Panc1 (cell line): ENCODE results near the gene PLIN1. TPM values are rescaled to one million over a fixed set of nuclear protein-coding genes. Genes with fewer than 3 reads are reported as not detected.

Experiments
- ATAC-seq: fragments of 200-7000 bp; cut with Tn5 transposase; 2 replicates; pipeline ENCODE4 v1.9.1; 2020; ENCODE audit warnings: mild to moderate bottlenecking, moderate library complexity
- BruUV-seq: library from RNA; stranded (reverse); fragments of 400-500 nt; replicated peaks from 2 replicates; lab custom pipeline; 2021; lab: Mats Ljungman, UMichigan
- CTCF ChIA-PET: fragments of 300-600 bp; sonication (Branson Sonifier 250); formaldehyde crosslinking; loops from one replicate; lab custom pipeline; 2022; ENCODE audit warnings: antibody characterized with exemption; lab: Charles Lee
- POLR2A ChIA-PET: fragments of 300-600 bp; sonication (Branson Sonifier 250); formaldehyde crosslinking; loops from one replicate; lab custom pipeline; 2022; ENCODE audit warnings: antibody characterized with exemption; lab: Charles Lee
- DNase-seq: peaks from one replicate; pipeline ENCODE4 v3.0.0-alpha.2; 2010; ENCODE audit warnings: low read depth, low spot score
- H3K27ac ChIP-seq: 2 replicates; pipeline ENCODE4 v1.5.1; 2011; ENCODE audit warnings: mild to moderate bottlenecking, low read length, inconsistent platforms
- H3K27me3 ChIP-seq: fragments of 200-500 bp; sonication (Bioruptor generic); 2 replicates; pipeline ENCODE4 v1.6.0; 2014; ENCODE audit warnings: low read length, inconsistent platforms; ENCODE audit not compliant: control insufficient read depth, insufficient read depth
- H3K36me3 ChIP-seq: fragments of 200-500 bp; sonication (Bioruptor generic); 2 replicates; pipeline ENCODE4 v1.5.1; 2014; ENCODE audit warnings: inconsistent platforms, mild to moderate bottlenecking, low read length, moderate library complexity; ENCODE audit not compliant: control insufficient read depth, insufficient read depth
- H3K4me1 ChIP-seq: 2 replicates; pipeline ENCODE4 v1.5.1; 2011; ENCODE audit warnings: inconsistent platforms, mild to moderate bottlenecking, low read length, moderate library complexity; ENCODE audit not compliant: control insufficient read depth, insufficient read depth
- H3K4me3 ChIP-seq, 2 experiments: 2 replicates each; pipeline ENCODE4 v1.5.1; 2011 to 2012; ENCODE audit warnings: low read depth in 2 of 2, low read length in 2 of 2, mild to moderate bottlenecking in 2 of 2, inconsistent platforms in 1 of 2, moderate library complexity in 1 of 2
- H3K9me3 ChIP-seq: fragments of 200-500 bp; sonication (Bioruptor generic); 2 replicates; pipeline ENCODE4 v1.5.1; 2014; ENCODE audit warnings: low read depth, mild to moderate bottlenecking, inconsistent platforms, low read length, moderate library complexity; ENCODE audit not compliant: control insufficient read depth, insufficient read depth
- POLR2AphosphoS5 ChIP-seq: IDR thresholded peaks from 2 replicates; pipeline ENCODE4 v1.6.1; 2012; ENCODE audit warnings: mild to moderate bottlenecking, low read depth, low read length, moderate library complexity
- SIN3A ChIP-seq: IDR thresholded peaks from 2 replicates; pipeline ENCODE4 v1.6.1; 2012; ENCODE audit warnings: low read depth, mild to moderate bottlenecking, low read length, moderate library complexity, borderline replicate concordance; ENCODE audit not compliant: insufficient read depth
- TCF7L2 ChIP-seq: IDR thresholded peaks from 2 replicates; pipeline ENCODE4 v1.6.1; 2011; ENCODE audit warnings: mild to moderate bottlenecking, low read depth, low read length, inconsistent platforms
- in situ Hi-C: cut with HindIII; loops from 2 replicates; pipeline ENCODE4 v1.10.0; 2016; ENCODE audit warnings: low sequenced_read_pairs, low pct_unique_long_range_greater_than_20kb
- intact Hi-C: fragments of 100-400 bp; cut with micrococcal nuclease; formaldehyde crosslinking; loops from one replicate; pipeline ENCODE4 v1.10.0; 2022; ENCODE audit not compliant: unreplicated experiment
- total RNA-seq: library from RNA; stranded (reverse); gene quantifications from one replicate; pipeline ENCODE4 v1.2.1, GENCODE V29; 2021; ENCODE audit not compliant: unreplicated experiment
- TF ChIP-seq, protein P1 (sequence below), 2 experiments: IDR thresholded peaks; 2 replicates each; pipeline ENCODE4 v1.6.1; 2011 to 2012; ENCODE audit warnings: low read depth in 2 of 2, control low read depth in 1 of 2, low read length in 1 of 2, mild to moderate bottlenecking in 1 of 2, moderate library complexity in 1 of 2; ENCODE audit not compliant: insufficient read depth in 1 of 2
- TF ChIP-seq, protein P2 (sequence below): fragments of 450-650 bp; IDR thresholded peaks from 2 replicates; pipeline ENCODE4 v1.5.1; 2017; ENCODE audit warnings: mild to moderate bottlenecking

Gene PLIN1
- total RNA-seq, 1 experiment from 2014 or later: 0.44 TPM

DNA sequence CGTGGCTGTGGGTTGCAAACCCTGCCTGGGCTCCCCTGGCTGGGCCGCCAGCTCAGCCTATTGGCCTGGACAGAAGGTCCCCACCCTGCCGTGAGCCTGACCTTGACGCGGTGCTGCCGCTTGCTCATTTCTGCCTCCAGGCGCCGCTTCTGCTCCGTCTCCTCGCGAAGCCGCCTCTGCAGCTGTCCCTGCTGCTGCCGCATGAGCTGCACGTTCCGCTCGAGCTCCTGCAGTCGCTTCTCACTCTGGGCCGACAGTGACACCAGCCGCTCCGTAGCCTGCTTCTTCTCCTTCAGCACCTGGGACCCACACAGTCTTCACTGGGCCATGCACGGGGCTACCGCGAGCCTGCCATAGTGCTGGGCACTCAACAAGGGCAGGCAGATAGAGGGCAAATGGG, 45.6 kb downstream of the PLIN1 start:
- Histone ChIP-seq H3K27ac (no peak overlapping the region), H3K4me1 (no peaks in the 10 kb centered on the region), H3K9me3 (no peaks in the 10 kb centered on the region), H3K4me3 (no peak overlapping the region), H3K36me3 (peaks cover 5% of the 10 kb centered on the region), H3K27me3 (no peaks in the 10 kb centered on the region)
- in situ Hi-C loops: no loop called here
- CTCF ChIA-PET: no interaction called here
- POLR2A ChIA-PET: no interaction called here
- intact Hi-C loops: no loop called here
- TF ChIP-seq, protein P1, sequence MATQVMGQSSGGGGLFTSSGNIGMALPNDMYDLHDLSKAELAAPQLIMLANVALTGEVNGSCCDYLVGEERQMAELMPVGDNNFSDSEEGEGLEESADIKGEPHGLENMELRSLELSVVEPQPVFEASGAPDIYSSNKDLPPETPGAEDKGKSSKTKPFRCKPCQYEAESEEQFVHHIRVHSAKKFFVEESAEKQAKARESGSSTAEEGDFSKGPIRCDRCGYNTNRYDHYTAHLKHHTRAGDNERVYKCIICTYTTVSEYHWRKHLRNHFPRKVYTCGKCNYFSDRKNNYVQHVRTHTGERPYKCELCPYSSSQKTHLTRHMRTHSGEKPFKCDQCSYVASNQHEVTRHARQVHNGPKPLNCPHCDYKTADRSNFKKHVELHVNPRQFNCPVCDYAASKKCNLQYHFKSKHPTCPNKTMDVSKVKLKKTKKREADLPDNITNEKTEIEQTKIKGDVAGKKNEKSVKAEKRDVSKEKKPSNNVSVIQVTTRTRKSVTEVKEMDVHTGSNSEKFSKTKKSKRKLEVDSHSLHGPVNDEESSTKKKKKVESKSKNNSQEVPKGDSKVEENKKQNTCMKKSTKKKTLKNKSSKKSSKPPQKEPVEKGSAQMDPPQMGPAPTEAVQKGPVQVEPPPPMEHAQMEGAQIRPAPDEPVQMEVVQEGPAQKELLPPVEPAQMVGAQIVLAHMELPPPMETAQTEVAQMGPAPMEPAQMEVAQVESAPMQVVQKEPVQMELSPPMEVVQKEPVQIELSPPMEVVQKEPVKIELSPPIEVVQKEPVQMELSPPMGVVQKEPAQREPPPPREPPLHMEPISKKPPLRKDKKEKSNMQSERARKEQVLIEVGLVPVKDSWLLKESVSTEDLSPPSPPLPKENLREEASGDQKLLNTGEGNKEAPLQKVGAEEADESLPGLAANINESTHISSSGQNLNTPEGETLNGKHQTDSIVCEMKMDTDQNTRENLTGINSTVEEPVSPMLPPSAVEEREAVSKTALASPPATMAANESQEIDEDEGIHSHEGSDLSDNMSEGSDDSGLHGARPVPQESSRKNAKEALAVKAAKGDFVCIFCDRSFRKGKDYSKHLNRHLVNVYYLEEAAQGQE (IDR thresholded peaks at IDR 0.05; ENCODE audit: insufficient read depth in 1 of 2, low read depth in 2 of 2, low read length in 1 of 2): no peak
- TF ChIP-seq SIN3A (no peak), POLR2AphosphoS5 (no peak), TCF7L2 (no peak)
- TF ChIP-seq, protein P2, sequence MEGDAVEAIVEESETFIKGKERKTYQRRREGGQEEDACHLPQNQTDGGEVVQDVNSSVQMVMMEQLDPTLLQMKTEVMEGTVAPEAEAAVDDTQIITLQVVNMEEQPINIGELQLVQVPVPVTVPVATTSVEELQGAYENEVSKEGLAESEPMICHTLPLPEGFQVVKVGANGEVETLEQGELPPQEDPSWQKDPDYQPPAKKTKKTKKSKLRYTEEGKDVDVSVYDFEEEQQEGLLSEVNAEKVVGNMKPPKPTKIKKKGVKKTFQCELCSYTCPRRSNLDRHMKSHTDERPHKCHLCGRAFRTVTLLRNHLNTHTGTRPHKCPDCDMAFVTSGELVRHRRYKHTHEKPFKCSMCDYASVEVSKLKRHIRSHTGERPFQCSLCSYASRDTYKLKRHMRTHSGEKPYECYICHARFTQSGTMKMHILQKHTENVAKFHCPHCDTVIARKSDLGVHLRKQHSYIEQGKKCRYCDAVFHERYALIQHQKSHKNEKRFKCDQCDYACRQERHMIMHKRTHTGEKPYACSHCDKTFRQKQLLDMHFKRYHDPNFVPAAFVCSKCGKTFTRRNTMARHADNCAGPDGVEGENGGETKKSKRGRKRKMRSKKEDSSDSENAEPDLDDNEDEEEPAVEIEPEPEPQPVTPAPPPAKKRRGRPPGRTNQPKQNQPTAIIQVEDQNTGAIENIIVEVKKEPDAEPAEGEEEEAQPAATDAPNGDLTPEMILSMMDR: no peak
- ATAC-seq (no peak), DNase-seq (no peak)
- no TSS peak for BruUV-seq

DNA sequence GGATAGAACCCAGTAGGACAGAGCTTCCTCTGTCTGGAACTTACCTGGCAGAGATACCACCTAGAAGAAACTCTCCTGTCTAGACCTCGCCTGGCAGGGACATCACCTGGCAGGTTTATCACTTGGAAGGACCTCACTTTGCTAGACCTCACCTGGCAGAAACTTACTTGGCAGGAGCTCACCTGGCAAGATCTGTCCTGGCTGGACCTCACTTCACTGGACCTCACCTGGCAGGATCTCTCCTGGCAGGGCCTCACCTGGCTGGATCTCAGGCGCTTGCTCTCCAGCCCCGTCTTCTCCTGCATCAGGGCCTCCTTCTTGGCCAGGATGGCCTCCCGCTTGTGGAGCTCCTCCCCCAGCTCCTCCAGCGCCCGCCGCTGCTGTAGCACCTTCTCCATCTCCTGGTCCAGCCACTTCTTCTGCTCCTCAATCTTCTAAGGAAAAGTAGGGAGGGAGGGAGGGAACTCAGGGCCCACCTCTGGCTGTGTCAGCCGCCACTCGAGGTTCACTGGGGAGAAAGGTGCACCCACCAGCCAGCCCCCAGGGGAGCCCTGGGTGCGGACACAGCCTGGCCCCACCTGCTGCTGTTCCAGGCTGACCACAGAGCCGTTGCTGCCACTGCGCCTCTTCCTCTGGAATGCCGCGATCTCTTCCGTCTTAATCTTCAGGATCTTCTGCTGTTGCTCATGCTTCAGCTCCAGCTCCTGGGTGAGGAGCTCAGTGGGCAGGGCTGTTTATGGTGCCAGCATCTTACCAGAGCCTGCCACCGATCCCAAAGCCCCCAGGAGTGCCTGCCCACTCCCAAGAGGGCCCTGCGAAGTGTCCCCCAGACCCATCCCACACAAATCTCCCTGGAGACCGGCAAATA, 46.4 kb downstream of the PLIN1 start:
- no peak overlapping the region for H3K4me3 ChIP-seq
- in situ Hi-C loops: no loop called here
- H3K27me3 ChIP-seq: no peaks in the 10 kb centered on the region
- no peak overlapping the region for H3K27ac ChIP-seq
- no TSS peak for BruUV-seq
- intact Hi-C loops: no loop called here
- ChIA-PET CTCF (no interaction called here), POLR2A (interaction anchor here (0.6 kb wide), 1 partner anchor 130 kb away, joined by 3 read pairs; no protein-coding TSS in a partner anchor)
- H3K36me3 ChIP-seq: peaks cover 5% of the 10 kb centered on the region
- H3K4me1 ChIP-seq: no peaks in the 10 kb centered on the region
- DNase-seq (no peak), ATAC-seq (0 out of 2 replicates have a peak, but pooled peaks have one; percentile 16)
- no peaks in the 10 kb centered on the region for H3K9me3 ChIP-seq
- TF ChIP-seq, protein P1 (IDR thresholded peaks at IDR 0.05; ENCODE audit: insufficient read depth in 1 of 2, low read depth in 2 of 2, low read length in 1 of 2): no peak
- no peak for TF ChIP-seq TCF7L2
- no peak for TF ChIP-seq POLR2AphosphoS5
- TF ChIP-seq, protein P2: no peak
- TF ChIP-seq SIN3A: no peak
